ENCODE measurements around the gene GKN2.

GKN2 gene

DNA sequence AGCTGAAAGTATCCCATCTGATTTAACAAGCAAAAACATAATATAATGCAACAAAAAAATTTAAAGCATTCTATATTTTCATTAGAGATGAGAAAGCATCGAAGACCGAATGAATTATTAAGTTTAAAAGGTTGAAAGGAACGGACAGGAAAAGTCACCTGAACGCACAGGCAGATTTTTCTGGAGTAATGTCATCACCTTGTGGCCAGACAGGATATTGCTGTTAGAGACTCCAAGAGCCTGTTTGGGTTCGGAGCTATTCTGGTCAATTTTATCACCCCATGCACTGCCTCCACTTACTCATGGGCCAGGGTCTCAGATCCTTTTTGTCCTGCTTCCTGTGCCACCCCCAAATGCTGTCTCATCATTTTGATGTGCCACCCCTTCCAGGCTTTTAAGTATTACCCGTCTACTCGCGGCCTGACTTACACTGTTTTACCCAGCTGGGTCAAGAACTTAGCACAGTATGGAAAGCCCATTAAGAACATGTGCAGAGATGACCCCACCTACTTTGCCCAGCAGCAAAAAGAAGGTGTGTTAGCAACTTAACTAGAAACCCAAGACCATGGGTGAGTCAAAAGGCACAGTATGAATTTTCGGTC lies 27.3 kb downstream of the GKN2 start:
- no peaks in the 10 kb centered on the region for H3K36me3 Mint-ChIP-seq
- no peak overlapping the region for H3K4me3 Mint-ChIP-seq
- DNase-seq (ENCODE audit: low spot score in 2 of 2): peak; percentile 52 to 59
- ATAC-seq (ENCODE audit: low read depth): peak; percentile 79
- H3K4me1 Mint-ChIP-seq: no peaks in the 10 kb centered on the region
- H3K27ac Mint-ChIP-seq: no peak overlapping the region
- no peaks in the 10 kb centered on the region for H3K27me3 Mint-ChIP-seq
- no peaks in the 10 kb centered on the region for H3K9me3 Mint-ChIP-seq

DNA sequence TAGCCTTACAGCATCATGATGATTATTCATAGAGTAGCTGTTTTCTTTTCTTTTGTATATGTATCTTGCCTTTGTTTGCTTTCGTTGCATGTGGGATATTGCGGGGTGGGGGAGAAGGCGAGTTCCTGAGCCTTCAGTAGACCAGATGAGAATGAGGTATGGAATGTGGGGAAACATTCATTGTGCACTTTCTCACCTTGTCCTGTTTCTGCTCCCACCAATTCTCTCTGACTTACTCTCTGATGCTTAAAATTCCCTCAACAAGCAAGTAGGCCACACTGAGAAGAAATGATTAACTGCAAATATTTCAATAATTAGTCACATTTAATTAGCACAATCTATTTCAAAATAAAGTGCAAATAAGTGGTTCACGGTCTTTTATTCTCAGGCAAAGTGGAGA lies 31.0 kb downstream of the GKN2 start:
- no peaks in the 10 kb centered on the region for H3K36me3 Mint-ChIP-seq
- no peaks in the 10 kb centered on the region for H3K9me3 Mint-ChIP-seq
- no peak for ATAC-seq (ENCODE audit: low read depth)
- no peak overlapping the region for H3K27ac Mint-ChIP-seq
- H3K27me3 Mint-ChIP-seq: no peaks in the 10 kb centered on the region
- DNase-seq (ENCODE audit: low spot score in 2 of 2): no peak
- no peaks in the 10 kb centered on the region for H3K4me1 Mint-ChIP-seq
- H3K4me3 Mint-ChIP-seq: no peak overlapping the region

DNA sequence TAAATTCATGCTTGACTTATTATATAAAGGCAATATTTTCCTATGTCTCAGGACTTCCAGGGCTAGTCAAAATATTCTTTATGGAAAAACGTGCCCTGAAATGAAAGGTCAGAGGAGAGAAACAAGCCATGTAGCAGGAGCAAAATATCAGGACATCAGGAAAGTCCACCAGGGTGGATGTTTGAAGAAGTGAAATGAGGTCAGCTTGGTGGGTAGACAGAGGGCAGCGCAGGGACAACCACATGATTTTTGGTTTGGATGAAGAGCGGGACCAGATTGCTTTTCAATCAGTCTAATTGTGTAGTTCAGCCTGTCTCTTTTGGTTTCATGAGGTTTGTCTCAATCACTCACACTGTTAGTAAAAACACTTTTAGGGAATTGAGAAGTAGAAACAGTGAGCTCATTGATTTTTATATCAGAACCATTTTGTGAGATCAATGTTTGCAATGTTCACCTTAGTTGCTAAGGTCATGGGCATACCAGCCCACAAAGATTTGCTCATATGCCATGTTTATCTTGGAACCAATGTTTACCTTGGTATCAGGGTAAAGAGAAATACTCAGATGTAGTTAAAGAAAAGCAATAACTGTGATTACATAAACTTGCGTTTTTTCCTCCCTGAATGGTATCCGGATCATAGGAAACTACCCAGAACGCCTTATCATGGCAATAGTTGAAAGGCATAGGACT lies 32.1 kb downstream of the GKN2 start:
- DNase-seq (ENCODE audit: low spot score in 2 of 2): no peak
- Mint-ChIP-seq H3K4me1 (no peaks in the 10 kb centered on the region), H3K27ac (peak overlapping the region; percentile 40), H3K9me3 (no peaks in the 10 kb centered on the region), H3K36me3 (no peaks in the 10 kb centered on the region), H3K4me3 (no peak overlapping the region), H3K27me3 (no peaks in the 10 kb centered on the region)
- no peak for ATAC-seq (ENCODE audit: low read depth)

DNA sequence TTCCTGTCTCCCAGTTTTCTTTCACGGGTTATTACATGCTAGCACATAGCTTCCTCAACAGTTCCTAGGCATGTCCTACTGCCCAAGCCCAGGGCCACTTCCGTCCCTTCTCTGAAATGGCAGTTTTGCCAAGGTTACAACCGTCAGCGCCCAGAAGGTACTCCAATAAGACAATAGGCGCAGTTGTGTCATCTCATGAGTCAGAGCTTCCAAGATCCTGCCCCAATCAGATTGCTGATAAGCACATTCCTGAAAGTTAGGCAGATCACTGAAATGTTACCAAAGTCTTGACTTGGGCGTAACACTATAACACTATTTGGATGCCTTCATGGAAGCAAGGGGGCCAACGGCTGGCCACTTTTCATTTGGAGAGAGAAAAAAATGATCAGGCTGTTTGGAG lies 34.2 kb downstream of the GKN2 start:
- no peak for DNase-seq (ENCODE audit: low spot score in 2 of 2)
- no peaks in the 10 kb centered on the region for H3K4me1 Mint-ChIP-seq
- no peak for ATAC-seq (ENCODE audit: low read depth)
- no peaks in the 10 kb centered on the region for H3K36me3 Mint-ChIP-seq
- H3K27ac Mint-ChIP-seq: no peak overlapping the region
- no peaks in the 10 kb centered on the region for H3K9me3 Mint-ChIP-seq
- H3K4me3 Mint-ChIP-seq: no peak overlapping the region
- no peaks in the 10 kb centered on the region for H3K27me3 Mint-ChIP-seq

DNA sequence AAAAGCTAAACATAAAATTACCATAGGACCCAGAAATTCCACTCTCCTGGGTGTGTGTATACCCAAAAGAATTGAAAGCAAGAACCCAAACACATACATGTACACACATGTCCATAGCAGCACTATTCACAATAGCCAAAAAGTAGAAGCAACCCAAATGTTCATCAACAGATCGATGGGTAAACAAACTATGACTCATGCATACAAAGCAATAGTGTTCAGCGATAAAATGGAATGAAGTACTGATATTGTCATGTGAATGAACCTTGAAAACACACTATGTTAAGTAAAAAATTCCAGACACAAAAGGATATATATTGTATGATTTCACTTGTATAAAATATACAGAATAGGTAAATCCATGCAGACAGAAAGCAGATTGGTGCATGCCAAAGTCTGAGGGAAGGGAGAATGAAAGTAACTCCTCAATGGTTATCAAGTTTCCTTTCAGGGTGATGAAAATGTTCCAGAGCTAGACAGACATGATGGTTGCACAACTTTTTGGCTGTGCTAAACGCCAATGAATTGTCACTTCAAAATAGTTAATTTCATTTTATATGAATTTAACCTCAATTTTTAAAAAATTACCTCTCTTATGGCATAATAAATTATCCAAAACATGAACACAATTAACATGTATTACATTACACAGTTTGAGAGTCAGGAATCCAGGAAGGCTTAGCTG lies 35.5 kb downstream of the GKN2 start:
- Mint-ChIP-seq H3K36me3 (no peaks in the 10 kb centered on the region), H3K4me3 (no peak overlapping the region), H3K27me3 (no peaks in the 10 kb centered on the region), H3K4me1 (no peaks in the 10 kb centered on the region), H3K9me3 (no peaks in the 10 kb centered on the region), H3K27ac (no peak overlapping the region)
- ATAC-seq (ENCODE audit: low read depth) (no peak), DNase-seq (ENCODE audit: low spot score in 2 of 2) (no peak)

DNA sequence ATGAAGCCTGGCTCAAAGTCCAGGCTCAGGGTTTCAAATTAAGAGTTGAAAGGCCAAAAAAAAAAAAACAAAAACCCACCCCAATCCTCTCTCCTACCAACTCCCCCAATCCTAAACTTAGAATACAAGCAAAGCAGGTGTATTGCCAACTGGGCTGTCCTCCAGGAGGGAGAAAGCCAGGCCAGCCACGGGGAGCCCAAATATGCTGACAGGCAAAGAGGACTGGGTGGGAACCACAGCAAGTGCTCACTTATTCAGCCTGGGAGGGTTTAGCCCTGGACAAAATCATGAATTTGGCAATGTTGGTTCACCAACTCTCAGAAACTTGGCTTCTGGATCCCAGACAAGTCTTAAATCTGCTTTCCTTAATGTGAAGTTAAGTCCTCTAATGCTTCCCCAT lies 36.5 kb downstream of the GKN2 start:
- no peak for ATAC-seq (ENCODE audit: low read depth)

DNA sequence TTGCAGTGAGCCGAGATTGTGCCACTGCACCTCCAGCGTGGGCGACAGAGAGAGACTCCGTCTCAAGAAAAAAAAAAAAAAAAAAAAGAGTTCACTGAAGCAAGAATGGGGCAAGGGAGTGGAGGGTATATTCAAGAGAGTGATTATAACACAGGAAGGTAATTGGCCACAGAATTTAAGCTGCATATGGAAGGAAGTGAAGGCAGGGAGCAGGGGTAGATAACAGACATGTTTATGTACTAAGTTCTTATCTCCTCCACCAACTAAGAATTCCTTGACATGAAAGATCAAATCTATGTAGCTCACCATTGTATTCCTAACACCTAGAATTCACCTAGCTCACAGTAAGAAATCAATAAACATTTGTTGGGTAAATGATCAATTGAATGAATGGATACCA lies 37.3 kb downstream of the GKN2 start:
- Mint-ChIP-seq H3K27ac (no peak overlapping the region), H3K9me3 (no peaks in the 10 kb centered on the region), H3K36me3 (no peaks in the 10 kb centered on the region), H3K4me3 (no peak overlapping the region), H3K4me1 (no peaks in the 10 kb centered on the region), H3K27me3 (no peaks in the 10 kb centered on the region)
- ATAC-seq (ENCODE audit: low read depth) (no peak), DNase-seq (ENCODE audit: low spot score in 2 of 2) (no peak)

More for the DNA sequence above, 36.5 kb downstream of the GKN2 start:
- DNase-seq (ENCODE audit: low spot score in 2 of 2): no peak
- H3K27ac Mint-ChIP-seq: no peak overlapping the region
- H3K36me3 Mint-ChIP-seq: no peaks in the 10 kb centered on the region
- H3K4me1 Mint-ChIP-seq: no peaks in the 10 kb centered on the region
- H3K9me3 Mint-ChIP-seq: no peaks in the 10 kb centered on the region
- H3K4me3 Mint-ChIP-seq: no peak overlapping the region
- no peaks in the 10 kb centered on the region for H3K27me3 Mint-ChIP-seq

DNA sequence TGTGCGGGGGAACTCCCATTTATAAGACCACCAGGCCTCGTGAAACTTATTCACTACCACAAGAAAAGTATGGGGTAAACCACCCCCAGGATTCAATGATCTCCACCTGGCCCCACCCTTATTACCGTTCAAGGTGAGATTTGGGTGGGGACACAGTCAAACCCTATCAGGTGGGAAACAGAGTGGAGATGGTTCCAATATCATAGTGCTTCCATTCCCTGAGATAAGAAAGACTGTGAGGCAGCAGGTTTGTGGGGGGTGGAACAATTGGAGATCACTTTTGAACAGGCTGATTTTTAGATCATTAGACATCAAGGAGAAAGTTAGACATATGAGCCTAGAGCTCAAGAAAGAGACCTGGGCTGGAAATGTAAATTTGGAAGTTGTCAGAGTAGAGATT lies 39.3 kb downstream of the GKN2 start:
- Mint-ChIP-seq H3K27ac (no peak overlapping the region), H3K36me3 (no peaks in the 10 kb centered on the region), H3K27me3 (no peaks in the 10 kb centered on the region), H3K9me3 (no peaks in the 10 kb centered on the region), H3K4me3 (no peak overlapping the region), H3K4me1 (peaks cover 12% of the 10 kb centered on the region)
- DNase-seq (ENCODE audit: low spot score in 2 of 2): no peak
- ATAC-seq (ENCODE audit: low read depth): no peak

DNA sequence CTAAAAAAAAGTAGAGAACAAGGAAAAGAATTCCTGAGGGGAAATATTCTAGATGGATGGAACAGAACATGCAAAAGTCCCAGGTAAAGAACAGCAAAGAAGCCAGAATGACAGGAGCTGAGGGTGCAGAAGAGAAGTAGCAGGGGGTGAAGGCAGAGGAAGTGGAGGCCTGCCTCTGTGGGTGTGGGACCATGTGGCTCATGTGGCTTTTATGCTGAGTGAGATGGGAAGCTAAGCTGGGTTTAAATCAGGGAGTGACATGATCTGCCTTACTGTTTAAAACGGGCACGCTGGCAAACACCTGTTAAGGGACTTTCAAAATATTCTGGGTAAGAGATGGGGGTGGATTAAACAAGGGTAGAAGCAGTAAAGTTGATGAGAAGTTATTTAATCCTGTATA lies 40.0 kb downstream of the GKN2 start:
- peaks cover 18% of the 10 kb centered on the region for H3K4me1 Mint-ChIP-seq
- H3K27me3 Mint-ChIP-seq: no peaks in the 10 kb centered on the region
- no peaks in the 10 kb centered on the region for H3K36me3 Mint-ChIP-seq
- no peak for DNase-seq (ENCODE audit: low spot score in 2 of 2)
- H3K9me3 Mint-ChIP-seq: no peaks in the 10 kb centered on the region
- no peak overlapping the region for H3K4me3 Mint-ChIP-seq
- no peak overlapping the region for H3K27ac Mint-ChIP-seq
- no peak for ATAC-seq (ENCODE audit: low read depth)

DNA sequence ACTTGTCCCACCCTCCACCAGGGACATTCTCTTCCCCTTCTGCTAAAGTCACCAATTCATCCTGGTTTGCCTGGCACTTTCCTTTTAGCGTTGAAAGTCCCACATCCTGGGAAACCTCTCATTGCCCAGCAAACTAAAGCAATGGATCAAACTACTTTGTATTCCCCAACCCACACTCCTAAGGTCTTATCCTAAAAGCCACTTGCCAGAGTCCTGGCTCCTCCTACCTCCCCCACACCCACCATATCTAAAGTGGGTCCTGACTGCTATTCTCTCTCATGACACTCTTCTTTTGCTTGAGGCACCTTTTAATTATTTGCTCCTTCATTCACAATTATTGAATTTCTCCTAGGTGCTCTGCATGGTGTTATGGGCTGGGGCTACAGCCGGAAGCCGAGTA lies 40.6 kb downstream of the GKN2 start:
- no peak for ATAC-seq (ENCODE audit: low read depth)

DNA sequence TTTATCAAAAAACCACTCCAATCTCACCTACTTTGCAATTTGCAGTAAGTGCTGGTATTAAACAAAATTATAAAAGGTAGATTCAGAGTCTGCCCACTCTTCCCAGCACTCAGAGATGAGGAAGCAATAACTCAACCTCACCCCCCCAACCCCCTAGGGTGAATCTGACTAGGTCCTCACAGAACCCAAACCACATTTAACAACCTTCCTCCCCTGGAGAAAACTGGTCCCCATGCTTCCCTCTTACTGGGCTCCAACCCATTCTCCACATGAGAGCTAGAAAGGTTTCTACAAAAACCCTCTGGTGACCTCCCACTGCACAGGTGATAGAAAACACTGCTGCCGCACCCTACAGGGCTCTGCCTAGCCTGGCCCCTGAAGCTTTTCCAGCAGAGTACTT lies 41.0 kb downstream of the GKN2 start:
- peaks cover 24% of the 10 kb centered on the region for H3K4me1 Mint-ChIP-seq
- H3K27ac Mint-ChIP-seq: no peak overlapping the region
- DNase-seq (ENCODE audit: low spot score in 2 of 2) (no peak), ATAC-seq (ENCODE audit: low read depth) (no peak)
- no peaks in the 10 kb centered on the region for H3K36me3 Mint-ChIP-seq
- no peaks in the 10 kb centered on the region for H3K27me3 Mint-ChIP-seq
- no peak overlapping the region for H3K4me3 Mint-ChIP-seq
- no peaks in the 10 kb centered on the region for H3K9me3 Mint-ChIP-seq

More for the DNA sequence above, 40.6 kb downstream of the GKN2 start:
- H3K4me3 Mint-ChIP-seq: no peak overlapping the region
- DNase-seq (ENCODE audit: low spot score in 2 of 2): no peak
- peaks cover 22% of the 10 kb centered on the region for H3K4me1 Mint-ChIP-seq
- no peaks in the 10 kb centered on the region for H3K9me3 Mint-ChIP-seq
- H3K36me3 Mint-ChIP-seq: no peaks in the 10 kb centered on the region
- H3K27ac Mint-ChIP-seq: no peak overlapping the region
- H3K27me3 Mint-ChIP-seq: no peaks in the 10 kb centered on the region

DNA sequence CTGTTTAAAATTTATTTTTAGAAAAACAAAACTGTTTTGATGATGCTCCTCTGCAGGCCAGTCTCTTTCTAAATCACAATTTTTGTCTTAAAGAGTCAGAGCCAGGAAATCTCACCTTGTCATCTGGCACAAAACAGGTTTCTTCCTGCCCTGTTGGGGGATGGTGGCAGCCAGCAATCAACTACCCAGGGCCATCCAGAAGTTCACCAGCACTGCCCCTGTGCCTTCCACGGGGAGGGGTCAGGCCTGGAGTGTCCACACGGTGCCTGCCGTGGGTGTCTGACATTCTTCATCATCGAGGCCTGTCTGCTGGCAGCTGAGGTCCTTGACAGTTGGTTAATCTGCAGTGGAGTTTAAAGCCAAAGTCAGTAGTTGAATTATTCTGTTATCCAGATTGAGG lies 41.4 kb downstream of the GKN2 start:
- H3K4me3 Mint-ChIP-seq: no peak overlapping the region
- no peak for ATAC-seq (ENCODE audit: low read depth)
- H3K27ac Mint-ChIP-seq: no peak overlapping the region
- H3K4me1 Mint-ChIP-seq: peaks cover 25% of the 10 kb centered on the region
- H3K36me3 Mint-ChIP-seq: no peaks in the 10 kb centered on the region
- DNase-seq (ENCODE audit: low spot score in 2 of 2): no peak
- no peaks in the 10 kb centered on the region for H3K9me3 Mint-ChIP-seq
- H3K27me3 Mint-ChIP-seq: no peaks in the 10 kb centered on the region

DNA sequence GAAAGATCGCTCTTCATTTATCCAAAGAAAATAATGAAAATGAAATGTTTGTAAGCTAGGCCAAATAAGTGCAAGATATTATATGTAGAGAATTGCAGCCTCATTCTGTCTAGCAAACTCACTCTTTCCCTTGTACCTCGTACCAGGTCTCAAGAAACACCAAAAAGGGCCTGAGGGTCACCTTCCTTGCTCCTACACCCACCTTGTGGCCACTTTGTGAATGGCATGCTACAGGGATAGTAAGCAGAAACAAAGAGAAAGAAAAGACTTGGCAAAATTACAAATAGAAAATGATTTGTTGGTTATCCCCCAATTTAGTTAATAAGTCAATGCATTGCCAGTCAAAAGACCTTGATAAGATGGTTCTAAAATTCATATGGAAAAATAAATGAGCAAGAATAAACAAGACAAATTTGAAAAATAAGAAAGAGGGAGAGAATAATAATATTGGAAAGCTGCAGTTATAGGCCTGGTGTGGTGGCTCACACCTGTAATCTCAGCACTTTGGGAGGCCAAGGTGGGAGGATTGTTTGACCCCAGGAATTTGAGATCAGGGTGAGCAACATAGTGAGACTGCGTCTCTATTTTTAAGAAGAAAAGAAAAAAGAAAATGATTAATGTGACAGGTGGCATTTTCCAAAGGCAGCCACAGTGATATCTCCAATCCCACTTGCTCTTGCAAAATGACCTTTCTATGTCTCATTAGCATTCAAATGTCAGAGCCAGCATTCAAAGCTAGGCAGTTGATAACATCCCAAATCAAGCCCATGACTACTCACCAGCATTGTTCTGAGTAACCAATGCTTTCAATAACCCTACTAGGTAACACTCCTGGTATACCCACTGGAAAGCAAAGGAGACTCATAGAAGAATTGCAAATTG lies 42.7 kb downstream of the GKN2 start:
- no peak overlapping the region for H3K27ac Mint-ChIP-seq
- peak; percentile 69 to 72 for DNase-seq (ENCODE audit: low spot score in 2 of 2)
- no peaks in the 10 kb centered on the region for H3K36me3 Mint-ChIP-seq
- H3K4me1 Mint-ChIP-seq: peaks cover 27% of the 10 kb centered on the region
- ATAC-seq (ENCODE audit: low read depth): peak; percentile 23
- H3K27me3 Mint-ChIP-seq: no peaks in the 10 kb centered on the region
- no peaks in the 10 kb centered on the region for H3K9me3 Mint-ChIP-seq
- H3K4me3 Mint-ChIP-seq: no peak overlapping the region

DNA sequence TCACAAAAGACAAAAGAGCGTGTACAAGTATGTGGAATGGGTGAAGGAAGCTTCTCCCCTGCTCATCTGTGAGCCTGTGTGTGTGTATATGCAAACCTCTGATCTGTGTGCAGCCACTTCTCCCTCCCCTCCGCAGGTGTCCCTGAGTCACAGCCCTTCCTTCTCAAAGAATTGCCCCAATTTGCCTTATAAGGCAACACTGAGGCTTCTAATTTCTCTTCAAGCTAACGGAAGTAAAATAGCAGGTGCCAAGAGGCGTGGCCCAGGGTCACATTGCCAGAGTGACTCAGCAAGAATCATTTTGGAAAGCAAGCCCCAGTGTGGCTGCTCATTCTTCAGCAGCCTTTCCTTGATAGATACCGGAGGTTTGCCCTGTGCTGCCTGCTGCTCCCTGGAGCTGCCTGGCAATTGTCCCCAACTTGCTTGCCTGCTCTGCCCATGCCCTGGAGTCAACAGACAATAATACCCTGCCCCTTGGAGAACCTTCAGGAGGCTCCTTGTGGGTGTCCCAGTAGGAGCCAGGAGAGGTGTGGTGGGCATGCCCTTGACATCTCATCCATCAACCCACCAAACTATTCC lies 44.2 kb downstream of the GKN2 start:
- ATAC-seq (ENCODE audit: low read depth) (peak; percentile 98), DNase-seq (ENCODE audit: low spot score in 2 of 2) (peak; percentile 55 to 83)
- no peaks in the 10 kb centered on the region for H3K27me3 Mint-ChIP-seq
- no peaks in the 10 kb centered on the region for H3K9me3 Mint-ChIP-seq
- peak overlapping the region; percentile 90 for H3K27ac Mint-ChIP-seq
- peaks cover 29% of the 10 kb centered on the region for H3K4me1 Mint-ChIP-seq
- H3K4me3 Mint-ChIP-seq: peak overlapping the region; percentile 16
- no peaks in the 10 kb centered on the region for H3K36me3 Mint-ChIP-seq

Measured in memory B cell (primary cell).